Kidney glomerular epithelial cell (primary cell): ENCODE data around the gene PLEKHG2.

ENCODE experiments used
- DNase-seq: peaks from one replicate; lab custom pipeline; 2025; lab: John Stamatoyannopoulos, UW

The PLEKHG2 gene

GRCh38 chr19:39406656-39407409 is 5.6 kb upstream of the PLEKHG2 start, which contains the start of gene ZFP36:
Gene ZFP36 (plus strand): TSS chr19:39406847. CDS start chr19:39406905, 58 bp downstream.
- DNase-seq = peak; percentile 68

DNA sequence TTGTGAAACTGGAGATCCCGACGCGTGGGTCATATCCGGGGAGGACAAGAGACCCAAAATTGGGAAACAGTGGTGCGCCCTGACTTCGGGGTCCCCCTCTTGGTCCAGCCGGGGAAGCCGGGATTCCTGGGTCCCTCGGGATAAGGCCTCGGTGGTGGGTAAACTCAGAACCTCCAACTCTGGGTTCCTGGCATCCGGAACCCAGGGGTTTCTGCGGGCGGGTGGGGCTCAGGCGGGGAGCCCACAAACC is 5.1 kb upstream of the PLEKHG2 start:
- no peak for DNase-seq

DNA sequence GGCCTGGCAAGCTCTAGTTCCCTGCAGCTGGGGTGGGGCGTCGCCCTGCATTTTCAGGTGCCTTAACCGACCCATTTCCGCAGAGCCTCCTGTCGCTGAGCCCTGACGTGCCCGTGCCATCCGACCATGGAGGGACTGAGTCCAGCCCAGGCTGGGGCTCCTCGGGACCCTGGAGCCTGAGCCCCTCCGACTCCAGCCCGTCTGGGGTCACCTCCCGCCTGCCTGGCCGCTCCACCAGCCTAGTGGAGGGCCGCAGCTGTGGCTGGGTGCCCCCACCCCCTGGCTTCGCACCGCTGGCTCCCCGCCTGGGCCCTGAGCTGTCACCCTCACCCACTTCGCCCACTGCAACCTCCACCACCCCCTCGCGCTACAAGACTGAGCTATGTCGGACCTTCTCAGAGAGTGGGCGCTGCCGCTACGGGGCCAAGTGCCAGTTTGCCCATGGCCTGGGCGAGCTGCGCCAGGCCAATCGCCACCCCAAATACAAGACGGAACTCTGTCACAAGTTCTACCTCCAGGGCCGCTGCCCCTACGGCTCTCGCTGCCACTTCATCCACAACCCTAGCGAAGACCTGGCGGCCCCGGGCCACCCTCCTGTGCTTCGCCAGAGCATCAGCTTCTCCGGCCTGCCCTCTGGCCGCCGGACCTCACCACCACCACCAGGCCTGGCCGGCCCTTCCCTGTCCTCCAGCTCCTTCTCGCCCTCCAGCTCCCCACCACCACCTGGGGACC is 4.6 kb upstream of the PLEKHG2 start:
- DNase-seq = no peak

DNA sequence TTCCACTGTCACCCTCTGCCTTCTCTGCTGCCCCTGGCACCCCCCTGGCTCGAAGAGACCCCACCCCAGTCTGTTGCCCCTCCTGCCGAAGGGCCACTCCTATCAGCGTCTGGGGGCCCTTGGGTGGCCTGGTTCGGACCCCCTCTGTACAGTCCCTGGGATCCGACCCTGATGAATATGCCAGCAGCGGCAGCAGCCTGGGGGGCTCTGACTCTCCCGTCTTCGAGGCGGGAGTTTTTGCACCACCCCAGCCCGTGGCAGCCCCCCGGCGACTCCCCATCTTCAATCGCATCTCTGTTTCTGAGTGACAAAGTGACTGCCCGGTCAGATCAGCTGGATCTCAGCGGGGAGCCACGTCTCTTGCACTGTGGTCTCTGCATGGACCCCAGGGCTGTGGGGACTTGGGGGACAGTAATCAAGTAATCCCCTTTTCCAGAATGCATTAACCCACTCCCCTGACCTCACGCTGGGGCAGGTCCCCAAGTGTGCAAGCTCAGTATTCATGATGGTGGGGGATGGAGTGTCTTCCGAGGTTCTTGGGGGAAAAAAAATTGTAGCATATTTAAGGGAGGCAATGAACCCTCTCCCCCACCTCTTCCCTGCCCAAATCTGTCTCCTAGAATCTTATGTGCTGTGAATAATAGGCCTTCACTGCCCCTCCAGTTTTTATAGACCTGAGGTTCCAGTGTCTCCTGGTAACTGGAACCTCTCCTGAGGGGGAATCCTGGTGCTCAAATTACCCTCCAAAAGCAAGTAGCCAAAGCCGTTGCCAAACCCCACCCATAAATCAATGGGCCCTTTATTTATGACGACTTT is 3.9 kb upstream of the PLEKHG2 start:
- DNase-seq = no peak

DNA sequence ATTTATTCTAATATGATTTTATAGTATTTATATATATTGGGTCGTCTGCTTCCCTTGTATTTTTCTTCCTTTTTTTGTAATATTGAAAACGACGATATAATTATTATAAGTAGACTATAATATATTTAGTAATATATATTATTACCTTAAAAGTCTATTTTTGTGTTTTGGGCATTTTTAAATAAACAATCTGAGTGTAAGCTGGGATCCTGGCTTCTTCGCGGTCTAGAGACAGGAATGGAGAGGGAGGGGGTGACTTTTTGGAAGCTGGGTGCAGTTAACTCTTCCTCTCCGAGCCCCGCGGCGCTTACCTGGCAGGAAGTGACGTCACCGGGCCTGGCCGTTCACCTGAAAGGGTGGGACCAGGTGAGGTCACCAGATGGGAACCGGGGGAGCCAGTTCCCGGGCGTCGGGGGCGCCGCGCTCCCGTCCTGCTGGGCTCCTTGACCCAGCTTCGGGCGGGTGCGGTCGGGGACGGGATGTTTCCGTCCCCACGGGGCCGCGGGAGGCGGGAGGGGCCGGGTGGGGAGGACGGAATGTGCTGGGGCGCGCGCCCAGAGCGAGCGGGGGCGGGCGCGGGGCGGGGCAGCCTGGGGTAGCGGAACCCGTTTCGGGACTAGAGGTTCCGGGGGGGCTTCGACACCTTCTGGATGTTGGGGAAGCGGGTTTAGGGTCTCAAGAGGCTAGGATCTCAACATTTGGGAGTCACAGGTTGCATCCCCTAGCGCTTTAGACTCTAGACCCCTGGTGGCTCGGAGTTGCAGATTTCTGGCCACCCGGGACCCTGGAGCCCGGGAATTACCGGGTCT is 3.1 kb upstream of the PLEKHG2 start:
- DNase-seq = peak; percentile 42

- no peak for DNase-seq
Observed at GRCh38 chr19:39410017-39410830, 2.2 kb upstream of the PLEKHG2 start.

DNA sequence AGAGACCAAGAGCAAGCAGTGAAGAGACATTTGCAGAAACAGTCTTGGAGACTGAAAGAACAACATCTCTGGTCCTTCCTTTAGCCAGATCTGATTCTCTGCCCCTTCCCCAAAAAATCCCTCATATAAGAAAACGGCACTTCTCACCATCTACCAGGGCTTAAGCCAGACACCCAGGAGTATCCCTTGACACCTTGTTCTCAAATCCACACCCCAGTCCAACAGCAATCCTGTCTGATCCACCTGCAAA is 1.7 kb upstream of the PLEKHG2 start:
- DNase-seq = no peak

GRCh38 chr19:39411081-39411831 is 1.2 kb upstream of the PLEKHG2 start:
- no peak for DNase-seq

- DNase-seq = peak; percentile 94
Observed at GRCh38 chr19:39411832-39412099, 703 bp upstream of the PLEKHG2 start.

GRCh38 chr19:39412867-39413271 is 400 bp downstream of the PLEKHG2 start:
- no peak for DNase-seq

GRCh38 chr19:39413272-39413910 is 922 bp downstream of the PLEKHG2 start:
- no peak for DNase-seq

- DNase-seq = peak; percentile 18
Observed at GRCh38 chr19:39413911-39414608, 1.6 kb downstream of the PLEKHG2 start.

GRCh38 chr19:39415111-39416046 is 2.9 kb downstream of the PLEKHG2 start:
- no peak for DNase-seq

DNA sequence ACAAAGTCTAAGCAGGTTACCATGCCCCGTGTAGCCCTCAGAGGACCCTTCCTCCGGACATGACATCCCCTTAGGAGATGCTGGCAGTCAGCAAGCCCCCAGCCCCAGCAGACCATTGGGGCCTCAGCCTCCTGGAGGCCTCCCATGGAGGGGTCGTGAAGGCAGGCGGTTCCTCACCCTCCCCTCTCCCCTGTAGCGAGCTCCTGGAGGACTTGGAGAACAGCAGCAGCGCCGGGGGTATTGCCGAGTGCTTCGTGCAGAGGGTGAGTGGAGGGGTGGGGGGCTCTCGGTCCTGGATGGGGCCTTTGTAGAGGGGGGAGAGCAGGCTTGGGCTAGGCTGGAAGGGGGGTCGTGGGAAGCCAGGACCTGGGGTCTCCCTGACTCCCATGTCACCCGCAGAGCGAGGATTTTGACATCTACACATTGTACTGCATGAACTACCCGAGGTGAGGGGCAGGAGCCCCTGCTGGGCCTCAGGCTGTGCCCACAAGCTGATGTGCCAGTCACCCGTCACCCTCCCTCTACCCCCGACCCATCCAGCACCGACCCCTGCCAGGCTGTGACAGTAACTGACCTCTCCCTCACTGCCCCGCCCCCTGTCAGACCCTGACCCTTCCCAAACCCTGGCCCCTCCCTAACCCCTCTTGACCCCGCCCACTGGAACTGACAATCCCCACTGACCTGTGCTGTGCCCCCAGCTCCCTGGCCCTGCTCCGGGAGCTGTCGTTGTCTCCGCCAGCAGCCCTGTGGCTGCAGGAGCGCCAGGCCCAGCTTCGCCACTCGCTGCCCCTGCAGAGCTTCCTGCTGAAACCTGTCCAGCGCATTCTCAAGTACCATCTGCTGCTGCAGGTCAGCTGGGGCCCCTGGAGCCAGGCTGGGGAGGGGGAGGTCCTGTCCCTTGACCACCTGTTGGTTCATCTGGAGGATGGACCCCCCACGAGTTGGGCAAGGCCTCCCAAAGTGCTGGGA is 4.0 kb downstream of the PLEKHG2 start:
- no peak for DNase-seq

DNA sequence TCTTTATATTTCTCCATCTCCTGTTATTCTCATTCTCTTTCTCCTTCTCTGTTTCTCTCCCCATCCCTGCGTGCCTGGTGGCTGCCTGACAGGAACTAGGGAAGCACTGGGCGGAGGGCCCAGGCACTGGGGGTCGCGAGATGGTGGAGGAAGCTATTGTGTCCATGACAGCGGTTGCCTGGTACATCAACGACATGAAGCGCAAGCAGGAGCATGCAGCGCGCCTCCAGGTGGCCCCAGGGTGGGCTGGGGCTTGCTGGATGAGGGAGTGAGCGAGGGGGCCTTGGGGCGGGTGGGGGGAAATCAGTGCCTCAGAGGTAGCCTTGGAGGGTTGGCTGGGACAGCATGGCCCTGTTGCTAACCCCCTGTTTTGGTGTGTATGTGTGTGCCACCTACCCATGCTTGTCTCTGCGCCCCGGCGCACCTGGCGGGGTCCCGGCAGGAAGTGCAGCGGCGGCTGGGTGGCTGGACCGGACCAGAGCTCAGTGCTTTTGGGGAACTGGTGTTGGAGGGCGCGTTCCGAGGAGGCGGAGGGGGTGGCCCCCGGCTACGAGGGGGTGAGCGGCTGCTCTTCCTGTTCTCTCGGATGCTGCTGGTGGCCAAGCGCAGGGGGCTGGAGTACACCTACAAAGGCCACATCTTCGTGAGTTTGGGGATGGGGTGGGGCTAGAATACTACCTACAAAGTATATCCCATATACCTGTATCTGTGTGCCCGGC is 5.2 kb downstream of the PLEKHG2 start:
- no peak for DNase-seq

DNA sequence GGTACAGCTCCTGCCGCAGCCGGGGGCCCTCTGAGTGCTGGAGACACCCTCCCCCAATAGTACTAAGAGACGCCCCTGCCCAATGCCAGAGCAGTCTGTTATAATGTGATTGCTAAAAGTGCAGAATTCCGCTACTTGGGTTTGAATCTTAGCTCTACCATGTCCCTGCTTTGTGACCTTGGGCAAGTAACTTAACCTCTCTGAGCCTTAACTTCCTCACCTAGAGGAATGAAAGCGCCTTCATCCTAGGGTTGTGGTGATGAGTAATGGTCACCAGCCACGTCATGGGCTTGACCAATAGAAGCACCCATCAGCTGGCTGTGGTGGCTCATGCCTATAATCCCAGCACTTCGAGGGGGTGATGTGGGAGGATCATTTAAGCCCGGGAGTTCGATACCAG is 6.5 kb downstream of the PLEKHG2 start:
- DNase-seq = no peak

- no peak for DNase-seq
Observed at GRCh38 chr19:39420769-39421168, 8.3 kb downstream of the PLEKHG2 start.
